ENCODE data around the gene UBE2J2.

DNA sequence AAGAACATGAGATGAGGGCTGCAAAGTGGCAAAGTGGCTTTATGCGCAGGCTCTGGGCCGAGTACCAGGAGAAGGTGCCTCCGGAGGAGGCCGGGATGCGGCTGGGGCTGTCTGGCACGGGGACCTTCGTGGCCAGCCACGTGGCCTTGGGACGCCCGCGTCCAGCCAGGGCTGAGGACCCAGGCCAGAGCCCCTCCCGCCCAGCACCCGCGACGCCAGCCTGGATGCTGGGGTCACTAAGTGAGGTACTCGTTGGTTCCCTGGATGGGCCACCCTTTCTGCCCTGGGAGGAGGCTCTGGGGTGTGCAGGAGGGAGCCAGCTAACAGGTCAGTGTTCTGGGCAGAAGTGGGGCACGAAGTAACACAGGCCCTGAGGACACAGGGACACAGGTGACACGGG is 19.2 kb upstream of the UBE2J2 start:
- TF ChIP-seq, protein P1, sequence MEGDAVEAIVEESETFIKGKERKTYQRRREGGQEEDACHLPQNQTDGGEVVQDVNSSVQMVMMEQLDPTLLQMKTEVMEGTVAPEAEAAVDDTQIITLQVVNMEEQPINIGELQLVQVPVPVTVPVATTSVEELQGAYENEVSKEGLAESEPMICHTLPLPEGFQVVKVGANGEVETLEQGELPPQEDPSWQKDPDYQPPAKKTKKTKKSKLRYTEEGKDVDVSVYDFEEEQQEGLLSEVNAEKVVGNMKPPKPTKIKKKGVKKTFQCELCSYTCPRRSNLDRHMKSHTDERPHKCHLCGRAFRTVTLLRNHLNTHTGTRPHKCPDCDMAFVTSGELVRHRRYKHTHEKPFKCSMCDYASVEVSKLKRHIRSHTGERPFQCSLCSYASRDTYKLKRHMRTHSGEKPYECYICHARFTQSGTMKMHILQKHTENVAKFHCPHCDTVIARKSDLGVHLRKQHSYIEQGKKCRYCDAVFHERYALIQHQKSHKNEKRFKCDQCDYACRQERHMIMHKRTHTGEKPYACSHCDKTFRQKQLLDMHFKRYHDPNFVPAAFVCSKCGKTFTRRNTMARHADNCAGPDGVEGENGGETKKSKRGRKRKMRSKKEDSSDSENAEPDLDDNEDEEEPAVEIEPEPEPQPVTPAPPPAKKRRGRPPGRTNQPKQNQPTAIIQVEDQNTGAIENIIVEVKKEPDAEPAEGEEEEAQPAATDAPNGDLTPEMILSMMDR (IDR thresholded peaks at IDR 0.05 in 4 of 5, conservative IDR thresholded peaks at IDR 0.05 in 1 of 5) = no peak
- no peak for TF ChIP-seq POLR2A (IDR thresholded peaks at IDR 0.05)

Measured in gastrocnemius medialis (tissue), 4 donors.